NCI-H1105 (cell line): ENCODE measurements around the gene ZMAT1.
"Not testable (repeated sequence)": the region's sequence is repeated elsewhere in the genome, so short reads cannot be mapped to it uniquely, and the experiment has no call there.

Experiments
- DNase-seq: peaks from one replicate; lab custom pipeline; 2025; lab: John Stamatoyannopoulos, UW

Gene ZMAT1

GRCh38 chrX:101931488-101932248, at the start of gene ZMAT1:
ZMAT1 (minus strand) TSS chrX:101932027; CDS start chrX:101932008, 19 bp downstream.
- peak; percentile 86 for DNase-seq

DNA sequence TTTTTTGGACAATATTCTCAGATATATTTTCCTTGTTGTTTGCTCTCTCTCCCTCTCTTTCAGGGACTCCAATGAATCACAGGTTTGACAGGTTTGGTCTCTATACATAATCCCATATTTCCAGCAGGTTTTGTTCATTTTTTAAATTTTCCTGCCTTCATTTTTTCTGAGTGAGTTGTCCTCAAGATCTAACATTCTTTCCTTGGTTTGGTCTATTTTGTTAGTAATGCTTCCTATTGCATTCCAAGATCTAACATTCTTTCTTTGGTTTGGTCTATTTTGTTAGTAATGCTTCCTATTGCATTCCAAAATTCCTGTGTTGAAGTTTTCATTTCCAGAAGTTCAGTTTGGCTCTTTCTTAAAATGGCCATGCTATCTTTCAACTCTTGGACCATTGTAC, 45.3 kb upstream of the ZMAT1 start:
- DNase-seq, result no peak

GRCh38 chrX:101973066-101973465, 41.2 kb upstream of the ZMAT1 start:
- no peak for DNase-seq

GRCh38 chrX:101964923-101965539, 33.2 kb upstream of the ZMAT1 start:
- DNase-seq, result not testable (repeated sequence)

DNA sequence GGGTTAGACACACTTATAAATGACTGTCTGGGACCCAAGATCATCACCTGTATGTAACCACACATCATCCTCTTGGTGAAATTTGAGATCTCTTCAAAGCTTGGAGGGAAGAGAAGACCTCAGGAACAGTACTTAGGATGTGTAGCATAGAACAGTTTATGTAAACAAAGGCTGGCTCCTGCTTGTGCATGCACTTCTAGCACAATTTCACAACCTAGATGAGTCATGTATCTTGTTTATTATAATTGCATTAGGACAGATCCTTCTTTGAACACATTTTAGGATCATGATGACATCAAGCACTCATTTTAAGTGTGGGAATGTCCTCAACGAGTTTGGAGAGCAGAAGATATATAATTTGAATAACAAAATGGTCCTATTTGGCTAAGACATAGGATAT, 26.3 kb upstream of the ZMAT1 start:
- DNase-seq, result no peak

DNA sequence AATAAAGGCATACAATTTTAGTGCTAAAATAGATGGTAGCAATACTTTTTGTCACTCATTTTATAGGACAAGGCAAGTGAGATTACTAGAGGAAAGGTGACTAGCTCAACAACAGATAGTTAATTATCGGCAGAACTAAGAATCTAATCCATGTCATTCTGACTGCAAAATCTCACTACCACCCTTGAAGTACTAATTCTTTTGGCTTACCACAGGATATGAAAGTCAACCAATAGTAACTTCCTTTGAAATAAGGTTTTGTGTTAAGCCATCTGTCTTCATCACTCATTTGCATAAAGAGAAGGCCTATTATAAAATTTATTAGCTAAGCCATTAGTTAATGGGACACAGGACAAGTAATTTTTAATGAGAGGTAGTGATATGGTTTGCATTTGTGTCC, 25.3 kb upstream of the ZMAT1 start:
- DNase-seq, result no peak

DNA sequence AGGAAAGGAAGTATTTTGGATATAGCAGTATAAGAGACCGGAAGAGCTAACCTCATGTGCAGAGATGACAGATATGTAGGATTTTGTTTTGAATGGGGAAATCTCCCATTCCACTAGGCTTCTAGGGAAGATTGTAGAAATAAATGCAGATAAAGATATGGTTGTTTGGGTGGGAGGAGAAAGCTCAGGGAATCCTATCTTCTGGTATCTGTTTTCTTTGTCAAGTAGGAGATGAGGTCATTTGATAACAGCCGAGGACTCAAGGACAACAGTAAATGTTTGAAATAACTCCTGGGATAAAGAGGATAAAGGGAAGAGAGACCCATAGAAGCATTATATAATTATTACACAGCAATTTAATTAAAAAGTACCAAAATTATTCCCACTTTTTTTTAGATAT, 24.7 kb upstream of the ZMAT1 start:
- no peak for DNase-seq

GRCh38 chrX:101950581-101950980, 18.8 kb upstream of the ZMAT1 start:
- no peak for DNase-seq

DNA sequence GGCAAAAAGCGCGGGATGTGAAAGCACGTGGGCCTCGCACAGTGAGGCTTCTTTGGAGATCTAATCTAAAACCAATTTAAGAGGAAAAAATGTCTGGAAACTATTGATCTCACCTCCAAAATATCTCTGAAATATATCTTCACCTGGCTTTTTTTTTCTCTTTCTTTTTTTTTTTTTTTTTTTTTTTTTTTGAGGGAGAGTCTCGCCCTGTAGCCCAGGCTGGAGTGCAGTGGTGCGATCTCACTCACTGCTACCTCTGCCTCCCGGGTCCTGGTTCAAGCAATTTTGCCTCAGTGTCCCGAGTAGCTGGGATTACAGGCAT, 383 bp upstream of the ZMAT1 start:
- DNase-seq, result no peak

- no peak for DNase-seq
Measured at GRCh38 chrX:101931136-101931487, 715 bp downstream of the ZMAT1 start.

DNA sequence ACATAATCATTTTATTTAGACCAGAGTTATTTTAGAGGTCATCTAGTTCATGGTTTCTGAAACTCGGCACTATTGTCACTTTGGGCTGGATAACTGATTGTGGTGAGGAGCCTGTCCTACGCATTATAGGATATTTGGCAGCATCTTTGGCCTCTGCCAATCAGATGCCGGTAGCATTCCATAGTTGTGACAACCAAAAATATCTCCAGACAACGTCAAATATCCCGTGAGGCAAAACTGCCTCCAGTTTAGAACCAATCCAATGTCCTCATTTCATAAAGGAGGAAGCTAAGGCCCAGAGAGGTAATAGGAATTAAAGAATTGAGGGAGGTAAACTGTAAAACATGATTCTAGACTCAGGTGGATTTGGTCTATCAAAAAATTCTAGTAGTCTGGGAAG, 6.1 kb downstream of the ZMAT1 start:
- no peak for DNase-seq

GRCh38 chrX:101918751-101919150, 13.1 kb downstream of the ZMAT1 start:
- no peak for DNase-seq

GRCh38 chrX:101906136-101906796, 25.6 kb downstream of the ZMAT1 start:
- no peak for DNase-seq

DNA sequence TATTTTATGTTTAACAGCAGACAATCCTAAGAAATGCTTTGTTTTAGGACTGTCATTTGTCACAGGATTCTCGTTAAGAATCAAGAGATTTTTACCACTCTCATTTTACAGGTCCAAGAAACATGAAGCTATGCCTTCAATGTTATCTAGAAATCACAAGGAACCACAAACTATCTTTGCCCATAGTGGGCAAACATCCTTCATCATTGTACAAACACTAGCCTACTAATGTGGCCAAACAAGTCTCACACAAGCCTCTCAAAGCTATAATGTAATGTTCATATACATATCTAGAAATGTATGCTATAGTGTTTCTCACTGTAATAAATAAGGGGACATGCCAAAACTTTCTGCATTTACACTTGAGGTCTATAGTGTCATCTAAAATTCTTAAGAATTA, 26.8 kb downstream of the ZMAT1 start:
- DNase-seq, result no peak
